GM18498 (cell line): ENCODE data around the gene PRKCE.

Source experiments
- ATAC-seq: cut with Tn5 transposase; IDR thresholded peaks from one replicate; pipeline ENCODE4 v1.9.1; 2021; ENCODE audit warnings: mild to moderate bottlenecking, moderate library complexity; ENCODE audit not compliant: unreplicated experiment

PRKCE gene

GRCh38 chr2:46151577-46151976 lies 500.1 kb downstream of the PRKCE start:
- no peak for ATAC-seq

- ATAC-seq = no peak
Observed at GRCh38 chr2:46153996-46154753, 502.7 kb downstream of the PRKCE start.

DNA sequence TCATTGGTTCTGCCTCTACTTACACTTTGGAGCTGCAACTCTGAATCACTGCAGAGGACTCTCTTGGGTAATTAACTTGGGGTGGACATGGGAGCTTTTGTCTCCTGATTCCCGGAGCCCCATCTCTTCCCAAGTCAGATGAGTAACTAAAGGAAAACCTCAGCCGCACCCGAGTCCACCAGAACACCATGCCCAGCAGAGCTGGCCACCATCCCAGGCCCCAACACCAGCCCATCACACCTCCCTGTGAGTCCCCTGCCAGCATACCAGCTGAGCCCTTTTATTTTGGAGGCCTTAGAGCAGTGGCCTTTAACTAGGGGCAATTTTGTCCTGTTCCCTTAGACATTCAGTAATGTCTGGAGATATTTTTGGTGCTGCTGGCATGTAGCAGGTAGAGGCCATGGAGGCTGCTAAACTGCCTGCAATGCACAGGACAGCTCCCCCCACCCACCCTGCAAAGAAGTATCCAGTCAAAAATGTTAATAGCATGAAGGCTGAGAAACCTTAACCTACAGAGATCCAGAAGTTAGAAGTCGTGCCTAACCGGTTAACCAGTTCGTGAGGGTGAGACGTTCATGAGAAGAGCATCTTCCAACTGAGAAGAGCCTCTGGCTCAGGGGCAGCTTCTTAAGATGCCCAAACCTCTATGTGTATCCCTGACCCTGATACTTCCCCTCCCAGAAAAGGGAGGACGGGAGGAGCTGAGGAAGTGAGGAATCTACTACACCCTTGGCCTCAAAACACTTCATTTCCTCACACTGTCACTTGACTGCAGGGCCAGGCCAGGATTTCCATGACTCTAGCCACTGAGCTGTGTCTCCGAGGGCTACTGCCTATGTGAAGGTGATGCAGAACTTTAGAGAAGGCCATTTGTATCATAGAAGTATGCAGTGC lies 505.8 kb downstream of the PRKCE start:
- no peak for ATAC-seq

DNA sequence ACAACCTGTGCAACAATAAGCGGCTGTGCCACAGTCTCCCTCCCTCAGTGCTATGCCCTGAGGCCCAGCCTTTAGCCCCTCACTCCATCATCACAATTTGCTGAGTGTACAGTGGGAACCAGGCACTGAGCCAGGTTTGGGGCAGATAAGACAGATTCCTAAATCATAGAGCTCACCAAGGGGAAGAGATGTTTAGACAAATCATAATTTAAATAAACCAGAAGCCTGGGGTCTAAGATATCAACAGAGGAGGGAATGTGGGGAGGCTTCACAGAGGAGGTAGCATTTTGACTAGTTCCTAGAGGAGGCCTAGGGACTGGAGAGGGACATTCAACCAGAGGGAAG lies 506.5 kb downstream of the PRKCE start:
- ATAC-seq = no peak

DNA sequence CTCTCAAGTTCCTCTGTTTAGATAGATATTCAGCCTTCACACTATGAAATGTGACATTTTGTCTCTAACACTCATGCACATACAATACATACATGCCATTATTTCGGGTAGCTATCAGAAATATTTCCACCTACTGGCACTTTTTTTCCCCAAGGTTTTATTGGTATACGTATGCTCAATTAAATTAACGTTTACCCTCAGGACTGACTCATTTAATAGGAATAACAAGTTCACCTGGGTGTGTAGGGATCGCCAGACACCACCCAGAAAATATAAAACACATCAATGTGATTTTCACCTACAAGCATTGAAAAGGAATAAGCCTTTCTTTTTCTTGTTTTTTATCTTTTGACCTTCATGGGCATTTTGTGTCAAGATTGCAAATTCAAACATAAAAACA lies 507.2 kb downstream of the PRKCE start:
- ATAC-seq = no peak

DNA sequence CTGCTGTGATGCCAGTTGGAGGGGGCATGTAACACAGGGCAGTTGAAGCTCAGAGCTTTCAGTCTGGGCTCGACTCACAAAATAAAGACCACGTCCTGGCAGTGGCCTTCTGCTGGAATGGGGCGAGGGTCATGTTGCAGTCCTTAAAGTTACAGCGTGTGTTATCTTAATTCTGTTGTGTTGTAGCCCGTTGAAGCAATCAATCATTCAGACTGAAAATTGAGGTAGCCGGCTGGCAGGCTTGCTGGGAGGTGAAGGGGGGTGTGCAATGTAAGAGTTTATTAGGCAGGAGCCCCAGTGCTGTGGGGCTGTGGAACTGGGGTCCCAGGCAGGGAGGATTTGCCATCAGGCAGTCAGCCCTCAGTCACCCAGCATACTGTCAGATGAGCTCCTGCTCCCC lies 508.9 kb downstream of the PRKCE start:
- no peak for ATAC-seq

- ATAC-seq = no peak
Observed at GRCh38 chr2:46161315-46161714, 509.8 kb downstream of the PRKCE start.

GRCh38 chr2:46161911-46162310 lies 510.4 kb downstream of the PRKCE start:
- ATAC-seq = no peak

GRCh38 chr2:46162329-46163097 lies 511.0 kb downstream of the PRKCE start:
- ATAC-seq = no peak

- ATAC-seq = no peak
Observed at GRCh38 chr2:46163098-46163430, 511.6 kb downstream of the PRKCE start.

GRCh38 chr2:46163804-46164528 lies 512.5 kb downstream of the PRKCE start:
- no peak for ATAC-seq

DNA sequence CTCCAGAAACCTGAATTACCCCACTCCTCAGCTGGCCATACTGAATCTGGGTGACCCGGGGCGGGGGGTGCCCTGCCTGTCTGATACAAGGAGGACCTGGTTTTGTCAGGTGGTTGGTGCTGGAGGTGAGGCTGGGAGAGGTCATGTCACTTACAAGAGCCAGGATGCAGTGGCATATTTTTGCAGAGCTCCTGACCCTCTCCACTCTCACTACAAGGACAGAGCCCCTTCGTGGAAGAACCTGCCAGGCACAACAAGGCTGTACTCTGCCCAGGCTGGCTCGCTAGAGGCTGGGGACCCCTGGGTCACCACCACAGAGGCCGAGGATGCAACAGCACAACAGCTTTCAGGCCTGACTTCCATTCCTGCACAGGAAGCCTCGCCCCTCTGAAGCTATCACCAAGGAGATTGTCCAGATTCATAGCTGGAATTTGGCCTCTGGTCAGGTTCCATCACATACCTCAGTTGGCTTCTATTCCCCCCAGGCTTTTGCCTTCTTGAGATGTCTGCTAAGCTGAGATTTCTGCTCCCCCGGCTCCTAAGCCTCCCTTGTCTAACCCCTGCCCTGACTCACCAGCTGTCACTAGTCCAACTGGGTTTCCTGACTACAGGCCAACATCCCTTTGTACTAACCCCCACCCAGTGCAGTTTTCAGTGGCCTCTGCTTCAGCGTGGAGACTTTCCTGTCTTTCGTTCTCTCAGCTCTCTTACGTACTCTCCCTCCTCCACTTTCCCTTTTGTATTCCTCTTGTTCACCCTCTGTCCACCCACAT lies 513.2 kb downstream of the PRKCE start:
- ATAC-seq = no peak

GRCh38 chr2:46165916-46166315 lies 514.4 kb downstream of the PRKCE start:
- ATAC-seq = no peak

- no peak for ATAC-seq
Observed at GRCh38 chr2:46167406-46167805, 515.9 kb downstream of the PRKCE start.

- ATAC-seq = no peak
Observed at GRCh38 chr2:46167924-46168323, 516.4 kb downstream of the PRKCE start.

DNA sequence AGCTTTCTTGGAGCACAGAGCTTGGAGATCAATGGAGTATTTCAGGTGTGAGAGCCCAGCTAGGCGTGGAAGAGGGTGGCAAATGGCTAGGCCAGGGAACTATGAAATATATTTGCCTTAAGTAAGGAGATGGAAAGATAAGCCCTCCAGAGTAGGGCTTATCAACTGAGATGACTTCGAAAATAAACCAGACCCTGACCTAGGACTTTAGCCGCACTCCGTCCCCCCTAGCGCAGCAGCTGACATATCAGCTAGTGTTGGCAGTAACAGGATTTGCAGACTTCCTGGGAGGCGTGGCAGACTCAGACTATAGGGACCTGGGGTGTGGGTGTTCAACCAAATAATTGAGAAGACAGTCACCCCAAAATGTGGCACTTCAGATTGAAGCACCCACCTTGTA lies 518.0 kb downstream of the PRKCE start:
- no peak for ATAC-seq

GRCh38 chr2:46170026-46170425 lies 518.6 kb downstream of the PRKCE start:
- ATAC-seq = no peak

- ATAC-seq = no peak
Observed at GRCh38 chr2:46170611-46171350, 519.3 kb downstream of the PRKCE start.

DNA sequence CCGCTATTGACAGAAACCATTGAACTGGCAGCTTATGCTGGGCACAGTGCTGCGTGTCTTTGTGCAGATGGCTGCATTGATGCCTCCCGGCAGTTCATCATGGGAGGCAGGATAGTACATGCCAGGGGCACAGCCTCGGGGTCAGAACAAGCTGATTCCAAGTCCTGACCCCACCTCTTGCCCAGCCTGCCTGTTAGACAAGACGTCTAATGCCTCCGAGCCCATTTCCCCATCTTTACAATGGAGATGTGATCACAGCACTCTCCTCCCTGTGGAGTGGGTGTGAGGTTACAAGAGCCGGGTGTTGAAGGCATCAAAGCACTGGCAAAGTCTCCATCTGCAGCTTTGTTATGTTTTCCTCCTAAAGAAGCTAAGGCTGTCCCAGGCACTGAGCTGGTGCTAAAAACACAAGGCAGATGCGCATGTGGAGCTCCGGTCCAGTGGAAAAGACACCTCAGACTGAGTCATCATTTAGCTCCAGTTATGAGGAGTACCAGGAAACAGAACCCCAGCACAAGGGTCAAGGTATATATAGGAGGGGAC lies 520.0 kb downstream of the PRKCE start:
- ATAC-seq = no peak
